Testis (tissue), 2 donors: ENCODE data around the gene SP3.

Source experiments
- POLR2A ChIP-seq: fragments of 450-650 bp; IDR thresholded peaks from one replicate; pipeline ENCODE4 v1.6.1; 2017; ENCODE audit warnings: antibody characterized with exemption, mild to moderate bottlenecking, moderate library complexity
- TF ChIP-seq, protein P1 (sequence below), 3 experiments: fragments of 450-650 bp in 2 of 3; fragments of 200-600 bp in 1 of 3; sonication (generic) in 1 of 3; IDR thresholded peaks; one replicate each; pipeline ENCODE4 v1.5.1; 2016 to 2019; ENCODE audit warnings: antibody characterized with exemption in 3 of 3, mild to moderate bottlenecking in 2 of 3, moderate library complexity in 1 of 3

DNA sequence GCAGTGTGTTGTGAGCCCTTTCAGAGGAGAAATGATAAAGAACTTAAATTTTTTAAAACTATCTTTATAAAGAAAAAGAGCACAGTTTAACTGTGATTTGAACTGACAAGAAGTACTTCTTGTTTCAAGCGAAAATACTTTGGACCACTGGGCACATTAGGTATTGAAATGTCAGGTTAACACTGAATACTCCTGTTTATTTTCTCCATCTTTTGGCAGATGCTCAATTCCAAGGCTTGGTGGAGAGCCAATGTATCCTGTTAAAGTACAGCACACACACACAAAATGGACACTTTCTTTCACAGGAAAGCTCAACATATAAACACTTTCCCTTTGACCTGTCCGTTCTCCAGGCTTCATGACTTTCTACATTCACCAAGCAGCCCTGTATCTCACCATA is 32.6 kb upstream of the SP3 start:
- TF ChIP-seq POLR2A, result no peak
- TF ChIP-seq, protein P1, sequence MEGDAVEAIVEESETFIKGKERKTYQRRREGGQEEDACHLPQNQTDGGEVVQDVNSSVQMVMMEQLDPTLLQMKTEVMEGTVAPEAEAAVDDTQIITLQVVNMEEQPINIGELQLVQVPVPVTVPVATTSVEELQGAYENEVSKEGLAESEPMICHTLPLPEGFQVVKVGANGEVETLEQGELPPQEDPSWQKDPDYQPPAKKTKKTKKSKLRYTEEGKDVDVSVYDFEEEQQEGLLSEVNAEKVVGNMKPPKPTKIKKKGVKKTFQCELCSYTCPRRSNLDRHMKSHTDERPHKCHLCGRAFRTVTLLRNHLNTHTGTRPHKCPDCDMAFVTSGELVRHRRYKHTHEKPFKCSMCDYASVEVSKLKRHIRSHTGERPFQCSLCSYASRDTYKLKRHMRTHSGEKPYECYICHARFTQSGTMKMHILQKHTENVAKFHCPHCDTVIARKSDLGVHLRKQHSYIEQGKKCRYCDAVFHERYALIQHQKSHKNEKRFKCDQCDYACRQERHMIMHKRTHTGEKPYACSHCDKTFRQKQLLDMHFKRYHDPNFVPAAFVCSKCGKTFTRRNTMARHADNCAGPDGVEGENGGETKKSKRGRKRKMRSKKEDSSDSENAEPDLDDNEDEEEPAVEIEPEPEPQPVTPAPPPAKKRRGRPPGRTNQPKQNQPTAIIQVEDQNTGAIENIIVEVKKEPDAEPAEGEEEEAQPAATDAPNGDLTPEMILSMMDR (IDR thresholded peaks at IDR 0.05), result no peak
